ENCODE measurements around the gene ZC3HAV1.

The ZC3HAV1 gene

GRCh38 chr7:139004321-139005090, 105.0 kb downstream of the ZC3HAV1 start:
- DNase-seq: no peak

GRCh38 chr7:138999414-138999813, 110.1 kb downstream of the ZC3HAV1 start:
- no peak for DNase-seq
